Measurements from ENCODE around the gene CDKN2B. TPM values are rescaled to one million over a fixed set of nuclear protein-coding genes. Genes with fewer than 3 reads are reported as not detected.

CDKN2B gene
- total RNA-seq, 1 experiment from 2014 or later, result not detected

- Histone ChIP-seq H3K27me3 (no peaks in the 10 kb centered on the region), H3K36me3 (no peaks in the 10 kb centered on the region), H3K9me3 (no peaks in the 10 kb centered on the region), H3K4me3 (no peak overlapping the region)
- no peak for DNase-seq
These were observed 3.9 kb downstream of the CDKN2B start for GRCh38 chr9:22005021-22005701.

GRCh38 chr9:22002038-22002437, 7.1 kb downstream of the CDKN2B start:
- DNase-seq, result no peak
- H3K27me3 ChIP-seq, result no peaks in the 10 kb centered on the region
- no peaks in the 10 kb centered on the region for H3K9me3 ChIP-seq
- H3K36me3 ChIP-seq, result no peaks in the 10 kb centered on the region
- no peak overlapping the region for H3K4me3 ChIP-seq

GRCh38 chr9:21998026-21998425, 11.1 kb downstream of the CDKN2B start:
- H3K9me3 ChIP-seq, result no peaks in the 10 kb centered on the region

GRCh38 chr9:21997480-21997879, 11.6 kb downstream of the CDKN2B start:
- H3K4me3 ChIP-seq, result no peak overlapping the region
- DNase-seq, result no peak
- no peaks in the 10 kb centered on the region for H3K36me3 ChIP-seq

More at GRCh38 chr9:21998026-21998425, 11.1 kb downstream of the CDKN2B start:
- DNase-seq, result no peak
- H3K4me3 ChIP-seq, result no peak overlapping the region
- no peaks in the 10 kb centered on the region for H3K36me3 ChIP-seq
- H3K27me3 ChIP-seq, result no peaks in the 10 kb centered on the region

GRCh38 chr9:21996858-21997257, 12.2 kb downstream of the CDKN2B start:
- H3K36me3 ChIP-seq, result no peaks in the 10 kb centered on the region
- DNase-seq, result no peak
- H3K27me3 ChIP-seq, result no peaks in the 10 kb centered on the region
- no peak overlapping the region for H3K4me3 ChIP-seq
- H3K9me3 ChIP-seq, result no peaks in the 10 kb centered on the region

More at GRCh38 chr9:21997480-21997879, 11.6 kb downstream of the CDKN2B start:
- Histone ChIP-seq H3K27me3 (no peaks in the 10 kb centered on the region), H3K9me3 (no peaks in the 10 kb centered on the region)

- Histone ChIP-seq H3K4me3 (no peak overlapping the region), H3K27me3 (no peaks in the 10 kb centered on the region), H3K9me3 (no peaks in the 10 kb centered on the region), H3K36me3 (no peaks in the 10 kb centered on the region)
- no peak for DNase-seq
These were observed 12.7 kb downstream of the CDKN2B start for GRCh38 chr9:21996438-21996837.

- no peaks in the 10 kb centered on the region for H3K27me3 ChIP-seq
- H3K36me3 ChIP-seq, result no peaks in the 10 kb centered on the region
- DNase-seq, result no peak
- no peaks in the 10 kb centered on the region for H3K9me3 ChIP-seq
- no peak overlapping the region for H3K4me3 ChIP-seq
These were observed 13.3 kb downstream of the CDKN2B start for GRCh38 chr9:21995666-21996398.

GRCh38 chr9:21995006-21995665, 14.0 kb downstream of the CDKN2B start:
- no peaks in the 10 kb centered on the region for H3K36me3 ChIP-seq
- H3K9me3 ChIP-seq, result no peaks in the 10 kb centered on the region
- H3K4me3 ChIP-seq, result no peak overlapping the region
- DNase-seq, result no peak
- H3K27me3 ChIP-seq, result no peaks in the 10 kb centered on the region

- no peak for DNase-seq
- no peaks in the 10 kb centered on the region for H3K9me3 ChIP-seq
- no peaks in the 10 kb centered on the region for H3K36me3 ChIP-seq
- H3K27me3 ChIP-seq, result no peaks in the 10 kb centered on the region
- H3K4me3 ChIP-seq, result no peak within 1 kb of the TSS
These were observed 14.5 kb downstream of the CDKN2B start, which contains the start of gene CDKN2B-AS1 for GRCh38 chr9:21994556-21995005. TSS of gene CDKN2B-AS1 (plus strand) at chr9:21994791.

- Histone ChIP-seq H3K4me3 (no peak within 1 kb of the TSS), H3K36me3 (no peaks in the 10 kb centered on the region)
- no peak for DNase-seq
These were observed 15.1 kb downstream of the CDKN2B start, which contains the start of gene CDKN2A for GRCh38 chr9:21993893-21994555. TSS of gene CDKN2A (minus strand) at chr9:21994392.

GRCh38 chr9:21993007-21993406, 16.1 kb downstream of the CDKN2B start:
- Histone ChIP-seq H3K9me3 (no peaks in the 10 kb centered on the region), H3K4me3 (no peak overlapping the region), H3K27me3 (no peaks in the 10 kb centered on the region), H3K36me3 (no peaks in the 10 kb centered on the region)
- no peak for DNase-seq

More at GRCh38 chr9:21993893-21994555, 15.1 kb downstream of the CDKN2B start, which contains the start of gene CDKN2A:
- Histone ChIP-seq H3K27me3 (no peaks in the 10 kb centered on the region), H3K9me3 (no peaks in the 10 kb centered on the region)

- Histone ChIP-seq H3K4me3 (no peak overlapping the region), H3K9me3 (no peaks in the 10 kb centered on the region), H3K36me3 (no peaks in the 10 kb centered on the region), H3K27me3 (no peaks in the 10 kb centered on the region)
- DNase-seq, result no peak
These were observed 17.8 kb downstream of the CDKN2B start for GRCh38 chr9:21991072-21991959.

- H3K36me3 ChIP-seq, result no peaks in the 10 kb centered on the region
- no peak for DNase-seq
- H3K27me3 ChIP-seq, result no peaks in the 10 kb centered on the region
- no peak overlapping the region for H3K4me3 ChIP-seq
- H3K9me3 ChIP-seq, result no peaks in the 10 kb centered on the region
These were observed 19.5 kb downstream of the CDKN2B start for GRCh38 chr9:21989440-21990189.

GRCh38 chr9:21988056-21988990, 20.8 kb downstream of the CDKN2B start:
- no peak overlapping the region for H3K4me3 ChIP-seq
- no peak for DNase-seq

More at GRCh38 chr9:21988056-21988990, 20.8 kb downstream of the CDKN2B start:
- Histone ChIP-seq H3K36me3 (no peaks in the 10 kb centered on the region), H3K27me3 (no peaks in the 10 kb centered on the region), H3K9me3 (no peaks in the 10 kb centered on the region)

Measured in MG63 (cell line).